Adrenal gland (tissue), 5 donors: ENCODE data around the gene TNS4.

Experiments used
- CTCF ChIP-seq, 6 experiments: fragments of 450-650 bp in 4 of 6; fragments of 200-600 bp in 2 of 6; sonication (generic) in 1 of 6; IDR thresholded peaks; 1 replicate in 5 of 6; 2 replicates in 1 of 6; pipeline versions ENCODE4 v1.5.1 to v1.8.0; 2016 to 2021; ENCODE audit warnings: antibody characterized with exemption in 6 of 6, mild to moderate bottlenecking in 2 of 6, moderate library complexity in 1 of 6
- POLR2A ChIP-seq, 2 donors: fragments of 450-650 bp; IDR thresholded peaks; one replicate each; pipeline ENCODE4 v1.6.1; 2017; ENCODE audit warnings: antibody characterized with exemption in 2 of 2, mild to moderate bottlenecking in 2 of 2, moderate library complexity in 1 of 2
- donor health status: DM: no; HTN: no; CAD: no.

GRCh38 chr17:40520991-40521453 is 19.6 kb upstream of the TNS4 start:
- TF ChIP-seq POLR2A (IDR thresholded peaks at IDR 0.05) = no peak
- TF ChIP-seq CTCF (IDR thresholded peaks at IDR 0.05) = no peak
